Ammon's horn (tissue), 1 donor: ENCODE data around the gene PIGR.
A peak's percentile ranks its signal among the peaks of the same experiment; 100 is the strongest.

ENCODE experiments used
- DNase-seq: peaks from one replicate; pipeline ENCODE4 v3.0.0-alpha.2; 2016; ENCODE audit warnings: low spot score

The PIGR gene

DNA sequence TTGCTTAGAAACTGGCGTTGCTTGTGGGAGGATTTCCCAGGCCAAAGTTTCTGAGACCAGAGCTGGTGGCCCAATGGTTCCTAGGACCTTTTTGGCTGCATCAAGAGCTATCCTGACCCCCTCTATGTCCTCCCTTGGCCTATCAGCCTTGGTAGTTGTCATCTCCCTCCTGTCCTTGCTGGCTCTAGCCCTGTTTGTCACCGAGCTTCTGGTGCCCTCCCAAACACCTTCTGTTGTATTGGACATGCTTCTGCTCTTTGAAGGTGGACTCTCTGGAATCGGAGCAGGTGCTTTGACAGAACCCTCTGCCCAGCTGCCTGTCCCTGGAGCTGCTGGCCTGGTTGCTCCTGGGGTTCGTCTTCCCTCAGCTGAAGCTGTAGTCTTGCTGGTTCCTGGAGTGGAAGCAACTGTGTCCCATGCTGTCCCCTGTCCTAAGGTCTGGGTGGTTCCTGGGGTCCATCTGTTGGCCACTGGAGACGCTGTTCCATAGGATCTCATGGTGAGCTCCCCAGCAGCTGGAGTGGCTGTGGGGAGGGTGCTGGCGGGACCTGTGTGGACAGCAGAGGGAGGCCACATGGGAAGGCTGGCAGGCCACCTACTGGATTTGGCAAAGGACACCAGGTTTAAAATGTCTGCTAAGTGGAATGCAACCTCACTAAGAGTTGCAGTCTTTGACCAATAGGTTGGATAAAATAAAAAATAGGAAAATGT, 14.6 kb upstream of the PIGR start:
- DNase-seq, result no peak

DNA sequence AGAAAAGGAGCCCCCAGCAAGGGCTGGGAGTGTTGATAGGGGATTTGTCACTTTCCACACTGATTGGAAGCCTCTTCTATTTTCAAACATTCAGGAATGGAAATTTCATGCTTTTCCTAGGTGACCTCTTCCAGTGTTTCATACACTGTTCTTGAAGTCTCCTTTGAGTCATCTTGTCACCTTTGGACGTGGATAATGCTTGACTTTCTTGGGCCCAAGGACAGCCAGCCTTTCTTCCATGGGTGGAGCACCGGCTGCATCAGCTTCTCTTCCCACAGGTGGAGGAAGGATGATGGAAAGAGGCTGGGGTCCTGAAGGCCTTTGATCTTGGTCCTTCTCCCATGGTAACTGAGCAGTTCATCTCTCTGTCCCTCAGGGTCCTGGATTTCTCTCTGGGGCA, 11.9 kb upstream of the PIGR start:
- no peak for DNase-seq

- no peak for DNase-seq
These were observed 11.4 kb upstream of the PIGR start for GRCh38 chr1:206957639-206958038.

GRCh38 chr1:206955476-206956451, 9.5 kb upstream of the PIGR start:
- DNase-seq, result no peak

DNA sequence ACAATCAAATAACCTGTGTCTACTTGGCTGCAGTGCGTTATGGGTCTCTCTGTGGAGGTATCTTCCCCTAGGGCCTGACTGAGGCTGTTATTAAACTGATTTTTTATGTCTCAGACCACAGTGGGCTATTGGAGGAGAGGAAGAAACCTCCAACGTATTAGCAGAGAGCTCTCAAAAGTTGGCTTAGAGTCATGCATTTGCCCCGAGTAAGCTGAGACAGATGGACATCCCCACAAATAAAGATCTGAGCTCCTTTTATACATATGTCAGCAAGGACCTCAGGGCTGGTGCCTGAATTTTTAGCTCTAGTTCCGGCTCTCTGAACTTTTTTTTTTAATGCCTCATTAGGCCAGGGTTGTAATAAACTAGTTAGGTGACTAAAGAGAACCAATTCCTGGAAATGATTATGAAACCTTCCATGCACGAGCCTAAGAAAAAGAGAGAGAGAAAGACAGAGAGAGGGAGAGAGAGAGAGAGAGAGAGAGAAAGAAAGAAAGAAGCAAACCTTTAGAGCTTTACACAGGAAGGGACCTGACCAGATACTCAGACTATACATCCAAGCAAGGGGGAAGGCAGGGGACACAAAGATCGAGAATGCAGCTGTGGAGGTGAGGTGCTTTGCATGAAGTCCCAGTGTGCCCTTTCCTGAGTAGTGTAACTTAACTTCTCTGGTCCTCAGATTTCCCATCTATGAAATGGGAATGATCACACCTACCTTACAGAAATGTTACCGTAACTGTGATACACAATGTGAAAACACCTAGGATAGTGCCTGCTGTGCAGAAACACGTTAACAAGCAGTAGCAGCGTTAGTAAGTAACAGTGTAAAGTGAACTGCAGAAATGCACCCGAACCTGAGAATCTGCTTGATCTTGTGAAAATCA, 8.4 kb upstream of the PIGR start:
- DNase-seq, result no peak

- no peak for DNase-seq
These were observed 7.4 kb upstream of the PIGR start for GRCh38 chr1:206953626-206954025.

DNA sequence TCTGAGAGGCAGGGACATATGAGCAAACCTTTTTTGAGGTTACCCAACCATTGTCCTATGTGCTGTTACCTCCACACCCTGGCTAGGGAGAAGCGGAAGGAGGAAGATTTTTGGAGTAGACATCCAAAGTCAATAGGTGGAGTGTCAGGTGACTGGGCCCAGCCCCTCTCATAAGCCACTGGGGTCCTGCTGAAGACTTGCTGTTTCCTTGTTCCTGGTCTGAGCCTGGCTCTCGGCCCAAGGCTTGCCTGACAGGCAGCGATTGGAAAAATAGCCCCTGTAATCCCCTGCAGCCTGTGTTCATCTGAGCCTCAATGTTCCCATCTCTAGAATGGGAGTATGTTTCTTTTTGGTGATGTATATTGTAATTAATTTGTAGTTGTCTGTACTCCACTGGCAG, 6.9 kb upstream of the PIGR start:
- no peak for DNase-seq

GRCh38 chr1:206952171-206952570, 5.9 kb upstream of the PIGR start:
- DNase-seq, result no peak

DNA sequence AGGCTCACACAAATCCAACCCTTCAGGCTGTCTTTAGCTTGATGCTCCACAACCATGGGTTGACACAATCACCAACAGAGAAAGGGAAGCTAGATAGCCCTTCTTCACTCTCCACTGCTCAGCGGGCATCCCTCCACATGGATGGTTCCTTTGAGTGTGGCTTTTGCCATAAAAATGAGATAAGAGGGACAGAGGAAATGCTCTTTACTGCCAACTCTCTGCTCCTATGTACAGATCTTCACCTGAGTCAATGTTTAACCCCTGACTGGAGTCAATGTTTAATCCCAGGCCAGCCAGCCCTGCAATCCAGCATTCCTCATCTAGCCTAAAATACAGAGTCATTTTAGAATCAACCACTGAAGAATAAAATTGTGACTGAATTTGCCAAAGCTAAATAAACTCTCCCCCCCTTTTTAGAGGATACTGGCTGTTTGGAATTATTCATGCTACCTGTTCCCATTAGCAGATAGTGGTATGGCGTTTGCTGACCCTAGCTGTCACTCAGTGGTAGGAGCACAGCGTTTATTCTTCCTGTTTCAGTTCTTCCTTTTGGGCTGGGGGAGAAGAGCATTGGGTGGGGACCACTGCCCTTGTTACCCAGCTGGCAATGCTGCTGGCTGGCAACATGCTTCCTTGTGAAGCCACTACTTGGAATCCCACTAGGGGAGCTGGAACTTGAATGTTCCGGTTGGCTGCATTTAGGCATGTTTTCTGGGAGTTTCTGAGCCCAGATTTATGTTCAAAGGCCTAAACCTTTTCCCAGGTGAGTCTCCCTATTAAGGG, 5.2 kb upstream of the PIGR start:
- DNase-seq, result no peak

DNA sequence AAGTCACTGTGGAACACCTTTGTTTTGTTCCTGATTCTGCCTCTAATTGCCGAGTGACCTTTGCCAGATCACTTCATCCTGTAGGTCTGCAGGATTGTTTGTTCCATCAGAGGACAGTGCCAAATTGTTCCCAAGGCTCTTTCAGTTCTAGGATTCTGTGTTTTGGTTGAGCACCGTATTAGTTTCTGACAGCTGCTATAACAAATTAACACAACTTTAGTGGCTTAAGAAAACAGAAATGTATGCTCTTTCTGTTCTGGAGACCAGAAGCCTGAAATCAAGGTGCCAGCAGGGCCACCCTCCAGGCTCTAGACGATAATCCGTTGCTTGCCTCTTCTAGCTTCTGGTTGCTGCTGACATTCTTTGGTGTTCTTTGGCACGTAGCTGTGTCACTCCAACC, 3.4 kb upstream of the PIGR start:
- DNase-seq, result no peak

DNA sequence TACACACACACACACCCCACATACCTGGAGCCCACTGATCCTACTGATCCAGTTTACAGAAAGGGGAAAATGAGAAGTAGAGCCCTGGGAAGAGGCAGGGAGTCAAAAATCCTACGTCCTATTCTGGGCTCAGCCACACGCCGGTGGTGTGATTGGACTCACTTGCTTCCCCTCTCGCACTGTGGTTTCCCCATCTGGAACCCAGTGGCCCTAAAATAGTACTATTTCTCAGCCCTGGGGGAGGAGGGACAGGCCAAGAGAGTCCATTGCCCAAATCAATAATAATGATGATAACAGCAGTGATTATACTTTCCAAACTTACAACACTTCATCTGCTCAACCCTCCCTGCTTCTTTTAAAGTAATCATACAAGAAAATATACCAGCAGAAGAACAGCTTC, 2.9 kb upstream of the PIGR start:
- DNase-seq, result peak; percentile 53

DNA sequence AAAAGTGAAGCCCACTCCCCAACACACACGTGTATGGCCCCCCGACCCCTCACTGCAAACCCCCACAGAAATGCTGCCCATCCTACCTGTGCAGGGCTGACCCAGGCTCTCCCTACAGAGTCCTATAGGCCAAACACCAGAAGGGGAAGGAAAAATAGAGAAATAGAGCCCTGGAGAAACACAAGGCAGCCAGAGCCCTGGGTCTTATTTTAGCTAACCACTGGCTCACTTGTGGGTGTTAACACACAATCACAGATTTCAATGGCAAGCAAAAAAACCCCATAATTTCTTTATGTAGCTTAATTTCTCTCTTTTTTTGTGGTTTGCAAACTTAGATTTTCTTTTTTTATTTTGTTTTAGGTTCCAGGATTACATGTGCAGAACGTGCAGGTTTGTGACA, 989 bp upstream of the PIGR start:
- peak; percentile 15 for DNase-seq

DNA sequence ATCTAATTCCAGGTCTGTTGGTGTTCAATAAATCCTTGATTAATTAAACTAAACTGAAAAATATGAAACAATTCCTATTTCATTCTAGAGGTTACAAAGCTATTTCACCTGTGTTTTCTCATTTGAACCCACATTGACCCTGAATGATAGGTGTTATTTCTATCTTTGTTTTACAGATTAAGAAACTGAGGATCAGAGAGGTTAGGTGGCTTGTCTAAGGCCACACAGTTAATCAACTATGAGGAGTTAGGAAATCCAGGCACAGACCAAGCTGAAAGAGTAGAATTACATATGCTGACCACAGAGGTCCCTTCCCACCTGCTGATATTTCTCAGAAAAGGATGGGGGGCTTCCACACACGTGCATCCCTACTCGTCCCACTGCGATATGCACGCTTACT, 487 bp downstream of the PIGR start:
- no peak for DNase-seq

DNA sequence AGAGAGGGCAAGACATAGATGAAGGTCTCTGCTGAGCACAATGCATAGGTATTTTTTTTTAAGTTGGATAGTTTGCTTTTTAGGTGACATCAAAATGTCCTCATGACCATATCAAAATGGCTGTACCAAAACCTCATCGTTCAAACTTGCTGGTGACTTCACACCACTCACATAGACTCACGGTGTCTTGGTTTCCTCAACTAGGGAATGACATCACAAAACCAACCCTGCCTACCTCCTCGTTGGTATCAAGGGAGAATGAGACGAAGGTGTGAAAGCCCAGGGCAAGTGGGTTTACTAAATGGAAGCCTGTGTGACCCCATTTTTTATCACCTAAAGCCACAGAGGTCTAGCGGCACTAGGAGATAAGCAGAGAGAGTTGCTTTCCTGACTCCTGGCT, 1.6 kb downstream of the PIGR start:
- no peak for DNase-seq

DNA sequence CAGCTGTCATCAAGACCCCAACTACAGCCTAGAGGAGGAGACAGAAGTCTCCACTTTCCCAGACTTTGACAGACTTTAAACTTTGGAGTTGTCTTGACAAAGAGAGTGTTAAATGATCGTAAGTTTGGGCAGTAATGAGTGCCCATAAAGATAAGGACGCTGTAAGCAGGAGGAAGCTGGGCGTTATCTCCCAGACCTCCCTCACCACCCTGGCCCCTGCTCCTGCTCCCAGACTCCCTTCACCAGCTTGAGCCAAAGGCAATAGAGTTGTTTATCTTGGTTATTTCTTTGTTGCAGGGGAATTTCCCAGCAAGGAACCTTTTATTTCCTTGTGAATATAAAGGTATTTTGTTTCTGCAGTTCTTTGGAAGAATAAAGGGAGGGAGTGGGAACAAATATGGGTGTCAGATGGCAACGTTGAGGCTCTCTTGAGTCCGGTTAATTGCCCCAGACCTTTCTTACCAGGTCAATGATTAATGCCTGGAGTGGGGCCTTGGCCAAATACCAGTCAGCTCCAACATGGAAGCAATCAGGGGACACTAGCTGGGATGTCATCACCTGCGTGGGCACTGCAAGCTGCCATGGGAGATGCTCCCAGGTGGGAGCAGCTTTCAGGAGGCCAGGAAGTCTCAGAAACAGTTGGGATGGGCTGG, 4.4 kb downstream of the PIGR start:
- DNase-seq, result no peak

DNA sequence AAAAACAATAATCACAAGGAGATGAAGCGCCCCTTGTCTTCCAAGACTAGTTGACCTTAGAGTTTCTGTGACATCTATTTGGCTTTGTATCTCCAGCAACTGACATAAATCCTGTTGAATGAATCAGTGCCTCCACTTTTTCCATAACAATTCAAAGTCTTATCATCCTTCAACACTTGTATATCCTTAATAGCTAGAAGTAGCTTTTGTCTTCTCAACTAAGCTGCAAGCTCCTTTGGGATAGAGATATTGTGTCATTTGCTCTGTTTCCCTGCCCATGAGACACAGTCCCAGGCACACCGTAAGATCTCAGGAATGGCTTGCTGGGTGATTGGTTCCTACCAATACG, 5.7 kb downstream of the PIGR start:
- DNase-seq, result no peak

DNA sequence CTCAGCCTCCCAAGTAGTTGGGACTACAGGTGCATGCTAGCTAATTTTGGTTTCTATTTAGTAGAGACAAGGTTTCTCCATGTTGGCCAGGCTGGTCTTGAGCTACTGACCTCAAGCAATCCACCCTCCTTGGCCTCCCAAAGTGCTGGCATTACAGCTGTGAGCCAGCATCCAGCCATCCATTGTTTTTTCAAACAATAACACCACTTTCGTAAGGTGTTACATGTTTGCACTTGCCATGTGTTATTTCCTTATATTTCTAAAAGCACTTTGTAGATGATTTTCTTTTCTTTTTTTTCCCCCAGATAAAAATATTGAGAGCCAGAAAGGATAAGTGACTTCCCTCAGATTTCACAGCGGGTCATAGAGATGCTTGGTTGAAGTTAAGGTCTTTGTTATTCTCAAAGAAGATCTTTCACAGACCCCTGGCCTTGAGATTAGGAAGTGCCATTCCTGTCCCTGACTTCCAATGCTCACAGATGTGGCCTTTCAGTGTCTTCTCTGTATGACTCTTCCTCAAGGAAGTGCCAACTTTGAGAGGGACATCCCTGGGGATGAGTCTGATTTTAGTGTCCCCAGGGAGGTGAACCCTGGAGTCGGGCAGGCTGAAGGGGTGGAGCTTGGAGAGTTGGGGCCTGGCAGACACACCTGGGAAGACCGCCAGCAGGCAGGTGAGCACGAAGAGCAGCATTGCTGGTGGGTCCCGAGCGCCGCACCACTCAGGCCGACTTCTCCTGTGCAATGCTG, 6.3 kb downstream of the PIGR start:
- no peak for DNase-seq

DNA sequence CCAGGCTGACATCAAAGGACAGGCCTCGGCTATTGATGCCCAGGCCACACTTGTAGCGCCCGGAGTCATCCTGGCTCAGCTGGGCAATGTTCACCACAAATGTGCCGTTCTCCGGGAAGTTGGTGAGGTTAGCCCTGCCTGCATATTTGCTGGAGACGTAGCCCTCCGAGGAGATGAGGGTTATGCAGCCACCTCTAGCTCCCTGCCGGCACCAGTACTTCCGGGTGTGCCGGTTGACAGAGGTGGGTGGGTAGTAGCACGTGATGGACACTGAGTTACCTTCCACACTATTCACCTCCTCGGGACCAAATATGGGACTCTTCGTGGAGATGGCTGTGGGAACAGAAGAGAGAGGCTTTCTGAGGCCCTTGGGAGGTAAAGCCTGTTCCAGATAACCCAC, 7.1 kb downstream of the PIGR start:
- no peak for DNase-seq

DNA sequence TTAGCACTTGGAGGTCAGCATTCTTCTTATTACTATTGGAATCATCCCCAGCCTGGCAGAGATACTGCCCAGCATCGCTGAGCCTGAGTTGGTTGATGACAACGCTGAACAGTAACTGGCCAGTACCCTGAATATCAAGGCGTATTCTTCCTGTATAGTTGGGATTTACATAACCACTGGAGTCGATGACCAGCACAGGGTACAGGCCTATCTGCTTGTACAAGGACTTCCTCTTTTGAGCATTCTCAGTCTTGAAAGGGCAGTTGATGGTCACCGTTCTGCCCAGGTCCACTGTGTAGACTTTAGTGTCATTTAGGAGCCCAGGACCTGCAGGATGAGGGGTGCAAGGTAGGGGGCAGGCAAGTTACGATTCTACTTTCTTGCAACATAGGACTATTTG, 8.8 kb downstream of the PIGR start:
- peak; percentile 15 for DNase-seq

DNA sequence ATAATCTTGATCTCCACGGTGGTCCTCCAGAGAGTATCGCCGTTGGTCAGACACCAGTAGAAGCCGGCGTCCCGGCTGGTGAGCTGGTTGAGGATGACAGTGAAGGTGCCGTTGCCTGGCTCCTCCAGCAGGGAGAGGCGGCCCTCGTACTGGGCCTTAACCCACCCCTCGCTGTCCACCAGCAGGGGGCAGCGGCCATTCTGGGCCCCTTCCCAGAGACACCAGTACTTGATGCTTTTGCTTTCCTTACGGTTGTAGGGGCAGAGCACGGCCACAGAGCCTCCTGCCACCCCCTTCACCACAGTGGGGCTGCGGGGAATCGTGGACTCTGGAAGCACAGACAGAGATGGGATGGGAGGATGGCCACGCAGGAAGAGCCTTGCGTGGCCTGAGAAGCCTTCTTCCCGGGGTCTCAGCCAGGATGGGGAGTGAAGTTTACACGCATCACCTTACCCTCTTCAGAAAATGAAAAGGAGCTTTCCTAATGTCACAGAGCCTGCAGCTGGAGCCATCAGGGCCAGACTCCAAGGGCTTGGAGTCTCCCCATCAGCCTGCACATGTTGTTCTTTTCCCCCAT, 10.7 kb downstream of the PIGR start:
- no peak for DNase-seq
